HG02884 (cell line): Measurements from ENCODE around the gene PPP3CA.

Experiments used
- ATAC-seq: cut with Tn5 transposase; IDR thresholded peaks from one replicate; pipeline ENCODE4 v1.9.1; 2021; ENCODE audit warnings: mild to moderate bottlenecking, moderate library complexity; ENCODE audit not compliant: unreplicated experiment

PPP3CA gene

GRCh38 chr4:101289306-101289705 lies 58.0 kb downstream of the PPP3CA start:
- no peak for ATAC-seq

- ATAC-seq = no peak
Measured at GRCh38 chr4:101288365-101289145, 58.8 kb downstream of the PPP3CA start.

- ATAC-seq = no peak
Measured at GRCh38 chr4:101287324-101287723, 60.0 kb downstream of the PPP3CA start.

GRCh38 chr4:101286663-101287062 lies 60.7 kb downstream of the PPP3CA start:
- no peak for ATAC-seq

GRCh38 chr4:101285985-101286384 lies 61.3 kb downstream of the PPP3CA start:
- no peak for ATAC-seq

GRCh38 chr4:101284546-101284945 lies 62.8 kb downstream of the PPP3CA start:
- no peak for ATAC-seq

- ATAC-seq = no peak
Measured at GRCh38 chr4:101283434-101283833, 63.9 kb downstream of the PPP3CA start.

GRCh38 chr4:101282076-101282844 lies 65.1 kb downstream of the PPP3CA start:
- ATAC-seq = peak; percentile 53

GRCh38 chr4:101280866-101281600 lies 66.3 kb downstream of the PPP3CA start:
- ATAC-seq = no peak

- peak; percentile 65 for ATAC-seq
Measured at GRCh38 chr4:101279377-101279871, 67.9 kb downstream of the PPP3CA start.

GRCh38 chr4:101277671-101278070 lies 69.7 kb downstream of the PPP3CA start:
- no peak for ATAC-seq

GRCh38 chr4:101276661-101277060 lies 70.7 kb downstream of the PPP3CA start:
- no peak for ATAC-seq

GRCh38 chr4:101274888-101275752 lies 72.2 kb downstream of the PPP3CA start:
- ATAC-seq = no peak

- ATAC-seq = no peak
Measured at GRCh38 chr4:101271516-101271915, 75.8 kb downstream of the PPP3CA start.

GRCh38 chr4:101269682-101270081 lies 77.6 kb downstream of the PPP3CA start:
- ATAC-seq = no peak

GRCh38 chr4:101265816-101266172 lies 81.5 kb downstream of the PPP3CA start:
- no peak for ATAC-seq

- no peak for ATAC-seq
Measured at GRCh38 chr4:101264993-101265815, 82.1 kb downstream of the PPP3CA start.

GRCh38 chr4:101264512-101264911 lies 82.8 kb downstream of the PPP3CA start:
- no peak for ATAC-seq

GRCh38 chr4:101262683-101263082 lies 84.6 kb downstream of the PPP3CA start:
- no peak for ATAC-seq

GRCh38 chr4:101259876-101260275 lies 87.5 kb downstream of the PPP3CA start:
- peak; percentile 96 for ATAC-seq
